ENCODE results near the gene LIMS2. TPM values are rescaled to one million over a fixed set of nuclear protein-coding genes. Genes with fewer than 3 reads are reported as not detected.

LIMS2 gene
- polyA plus RNA-seq, 3 donors, result 16.4 to 16.5 (median 16.4) TPM

DNA sequence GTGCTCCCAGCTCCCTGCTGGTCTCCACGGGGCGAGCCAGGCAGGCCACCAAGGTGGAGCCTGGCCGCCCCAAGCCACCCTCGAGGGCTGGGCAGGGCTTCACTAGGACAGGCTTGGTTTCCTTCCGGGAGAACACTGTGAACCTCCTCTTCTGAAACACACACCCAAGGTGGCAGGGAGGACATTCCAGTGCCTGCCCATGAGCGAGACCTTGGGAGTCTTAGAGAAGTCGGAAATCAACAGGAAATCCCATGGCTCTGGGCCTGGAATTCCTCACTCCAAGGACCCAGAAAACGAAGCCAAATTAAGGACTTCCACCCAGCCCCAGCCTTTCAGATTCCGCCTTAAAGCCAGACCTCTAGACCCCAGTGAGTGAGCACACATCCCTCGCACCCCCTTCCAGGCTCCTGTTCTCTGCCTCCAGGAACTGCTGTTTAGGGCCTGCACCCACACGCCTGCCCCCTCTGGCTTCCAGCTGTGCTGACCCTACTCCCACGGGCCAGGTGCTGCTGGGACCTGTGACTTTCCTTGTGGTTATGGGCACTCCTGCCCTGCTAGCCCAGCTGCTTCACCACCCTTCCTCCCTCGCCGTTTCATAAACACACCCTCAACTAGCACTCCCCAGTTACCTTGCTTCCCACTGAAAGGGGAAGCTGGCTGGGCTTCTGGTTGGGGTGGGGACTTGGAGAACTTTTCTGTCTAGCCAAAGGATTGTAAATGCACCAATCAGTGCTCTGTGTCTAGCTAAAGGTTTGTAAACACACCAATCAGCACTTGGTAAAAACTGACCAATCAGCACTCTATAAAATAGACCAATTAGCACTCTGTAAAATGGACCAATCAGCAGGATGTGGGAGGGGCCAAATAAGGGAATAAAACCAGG is 15.7 kb downstream of the LIMS2 start:
- DNase-seq (ENCODE audit: low read depth in 3 of 3, low spot score in 2 of 3), result no peak

DNA sequence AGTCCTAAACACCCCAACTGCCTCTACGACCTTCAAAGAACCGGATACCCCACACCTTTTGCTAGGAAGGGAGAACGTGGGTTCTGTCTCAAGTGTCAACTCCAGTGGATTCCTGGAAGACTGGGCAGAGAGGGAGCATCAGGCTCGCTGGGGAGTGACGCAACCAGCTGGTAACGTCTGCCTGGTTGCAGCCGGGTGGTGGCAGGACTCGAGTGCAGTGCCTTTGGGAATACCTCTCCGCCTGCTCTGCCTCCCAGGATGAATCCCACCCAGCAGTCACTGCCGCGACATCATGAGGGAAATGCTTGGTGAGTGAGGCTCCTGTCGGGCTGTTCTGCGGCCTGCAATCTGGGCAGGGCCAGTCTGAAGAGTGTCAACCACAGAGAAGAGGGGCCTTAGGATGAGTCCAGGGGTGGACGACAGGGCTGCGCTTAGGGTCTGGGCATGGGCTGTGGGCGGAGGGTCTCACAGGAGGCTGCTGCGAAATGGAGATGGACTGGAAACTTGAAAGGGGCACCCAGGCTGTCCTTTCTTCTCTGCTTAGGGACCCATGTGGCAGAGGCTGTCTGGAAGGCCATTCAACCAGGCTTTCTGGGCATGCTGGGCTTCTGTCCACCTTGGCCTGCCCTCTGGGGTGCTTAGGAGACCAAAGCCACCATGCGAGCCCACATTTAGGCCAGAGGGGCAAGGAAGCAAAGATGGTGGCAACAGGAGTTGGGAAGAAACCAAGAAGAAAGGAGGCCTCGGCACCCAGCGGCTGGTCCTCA is 16.5 kb downstream of the LIMS2 start:
- DNase-seq (ENCODE audit: low read depth in 3 of 3, low spot score in 2 of 3), result no peak

DNA sequence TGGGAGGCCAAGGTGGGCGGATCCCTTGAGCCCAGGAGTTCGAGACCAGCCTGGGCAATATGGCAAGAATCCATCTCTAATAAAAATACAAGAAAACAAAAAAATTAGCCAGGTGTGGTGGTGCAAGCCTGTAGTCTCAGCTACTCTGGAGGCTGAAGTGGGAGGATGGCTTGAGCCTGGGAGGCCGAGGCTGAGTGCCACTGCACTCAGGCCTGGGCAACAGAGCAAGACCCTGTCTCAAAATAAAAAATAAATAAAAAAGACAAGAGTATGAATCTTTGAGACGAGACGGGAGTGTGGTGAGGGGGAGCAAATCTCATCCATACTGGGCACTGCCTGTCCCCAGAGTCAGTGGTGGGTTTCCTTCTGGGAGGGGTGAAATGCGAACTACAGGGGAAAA is 17.2 kb downstream of the LIMS2 start:
- DNase-seq (ENCODE audit: low read depth in 3 of 3, low spot score in 2 of 3), result no peak

DNA sequence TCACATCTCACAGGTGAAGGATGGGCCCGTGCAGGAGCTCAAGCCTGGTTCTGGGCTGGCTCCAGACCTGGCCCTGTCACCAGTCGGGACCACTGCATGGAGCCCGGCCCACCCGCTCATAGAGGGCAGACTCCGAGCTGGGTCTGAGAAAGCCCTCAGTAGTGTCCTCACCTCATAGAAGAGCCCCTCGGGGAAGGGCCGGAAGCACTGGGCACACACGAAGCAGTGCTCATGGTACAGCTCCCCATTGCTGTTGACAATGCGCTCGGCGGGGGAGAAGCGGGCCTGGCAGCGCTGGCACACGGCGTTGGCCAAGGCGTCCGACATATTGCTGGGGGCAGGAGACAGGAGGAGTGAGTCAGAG is 18.1 kb downstream of the LIMS2 start:
- DNase-seq (ENCODE audit: low read depth in 3 of 3, low spot score in 2 of 3), result no peak

DNA sequence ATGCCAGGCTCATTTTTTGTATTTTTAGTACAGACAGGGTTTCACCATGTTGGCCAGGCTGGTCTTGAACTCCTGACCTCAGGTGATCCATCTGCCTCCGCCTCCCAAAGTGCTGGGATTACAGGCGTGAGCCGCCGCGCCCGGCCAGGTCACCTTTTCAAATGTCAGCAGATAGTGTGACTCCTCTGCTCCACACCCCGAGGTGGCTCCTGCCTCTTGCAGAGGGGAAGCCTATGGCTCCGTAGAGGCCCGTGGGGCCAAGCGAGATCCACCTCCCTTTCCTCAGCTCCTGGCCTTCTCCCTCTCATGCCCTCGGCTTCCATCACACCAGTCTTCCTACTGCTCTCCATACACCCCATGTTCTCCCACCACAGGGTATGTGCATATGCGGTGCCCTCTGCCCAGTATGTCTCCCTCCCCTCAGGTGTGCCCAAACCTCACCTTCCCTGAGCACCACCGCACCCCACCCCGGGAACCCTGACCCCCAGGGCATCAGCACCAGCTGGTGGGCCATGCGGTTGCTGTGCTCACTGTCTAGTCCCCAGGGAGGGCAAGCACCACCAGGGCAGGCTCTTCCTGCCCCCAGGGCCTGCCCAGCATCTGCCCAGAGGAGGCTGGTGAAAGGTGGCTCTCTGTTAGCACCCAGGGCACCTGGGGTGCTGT is 18.6 kb downstream of the LIMS2 start:
- no peak for DNase-seq (ENCODE audit: low read depth in 3 of 3, low spot score in 2 of 3)

DNA sequence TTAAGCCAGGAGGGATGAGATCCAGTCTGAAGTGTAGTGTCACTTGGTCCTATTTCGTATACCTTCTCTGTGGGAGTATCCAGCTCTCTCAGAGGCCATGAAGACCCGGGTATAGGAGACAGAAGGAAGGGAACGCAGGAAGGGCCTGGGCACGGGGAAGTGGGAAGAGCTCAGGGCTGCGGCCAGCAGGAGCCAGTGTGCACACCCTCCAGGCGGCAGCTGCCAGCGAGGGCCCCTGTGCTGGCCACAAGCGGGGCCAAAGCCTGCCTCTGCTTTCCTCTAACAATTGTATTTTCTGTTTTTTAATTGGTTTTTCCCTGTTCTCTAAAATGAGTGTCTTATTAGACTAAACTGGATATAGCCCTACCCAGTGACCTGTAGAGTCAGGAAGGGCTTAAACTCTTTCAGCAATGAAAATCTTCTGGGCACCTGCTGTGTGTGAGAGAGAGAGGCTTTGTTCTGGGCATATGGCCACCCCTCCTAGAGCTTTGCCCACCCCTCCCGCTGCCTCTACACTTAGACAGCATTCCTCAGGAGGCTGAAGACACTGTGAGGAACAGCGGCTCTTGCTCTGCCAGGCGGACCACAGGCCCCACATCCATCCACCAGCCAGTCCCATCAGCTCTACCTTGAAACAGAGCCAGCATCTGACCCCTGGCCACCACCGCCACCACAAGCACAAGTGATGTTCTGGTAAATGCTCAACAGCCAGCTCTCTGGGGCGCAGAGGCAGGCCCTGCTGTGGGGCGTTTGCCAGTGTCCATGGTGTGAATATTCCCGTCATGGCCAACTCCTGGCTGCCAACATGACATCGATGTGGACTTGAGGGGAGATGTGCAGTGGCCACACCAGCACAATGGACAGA is 19.9 kb downstream of the LIMS2 start:
- DNase-seq (ENCODE audit: low read depth in 3 of 3, low spot score in 2 of 3), result no peak

DNA sequence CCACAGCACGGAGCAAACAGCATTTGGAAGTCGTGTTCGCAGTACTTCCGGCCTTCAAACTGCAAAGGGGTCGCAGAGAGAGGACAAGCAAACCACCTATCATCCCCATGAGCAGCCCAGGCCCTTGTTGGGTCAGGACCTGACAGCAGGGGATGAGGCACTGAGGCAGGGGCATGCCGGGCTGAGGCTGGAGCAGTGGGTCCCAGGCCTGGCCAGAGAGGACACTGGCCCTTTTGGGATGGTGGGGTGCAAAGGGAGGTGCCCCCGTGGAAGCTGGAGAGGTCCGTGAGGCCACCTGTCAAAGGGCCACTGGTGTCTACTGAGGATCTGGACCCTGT is 20.5 kb downstream of the LIMS2 start:
- DNase-seq (ENCODE audit: low read depth in 3 of 3, low spot score in 2 of 3), result no peak

DNA sequence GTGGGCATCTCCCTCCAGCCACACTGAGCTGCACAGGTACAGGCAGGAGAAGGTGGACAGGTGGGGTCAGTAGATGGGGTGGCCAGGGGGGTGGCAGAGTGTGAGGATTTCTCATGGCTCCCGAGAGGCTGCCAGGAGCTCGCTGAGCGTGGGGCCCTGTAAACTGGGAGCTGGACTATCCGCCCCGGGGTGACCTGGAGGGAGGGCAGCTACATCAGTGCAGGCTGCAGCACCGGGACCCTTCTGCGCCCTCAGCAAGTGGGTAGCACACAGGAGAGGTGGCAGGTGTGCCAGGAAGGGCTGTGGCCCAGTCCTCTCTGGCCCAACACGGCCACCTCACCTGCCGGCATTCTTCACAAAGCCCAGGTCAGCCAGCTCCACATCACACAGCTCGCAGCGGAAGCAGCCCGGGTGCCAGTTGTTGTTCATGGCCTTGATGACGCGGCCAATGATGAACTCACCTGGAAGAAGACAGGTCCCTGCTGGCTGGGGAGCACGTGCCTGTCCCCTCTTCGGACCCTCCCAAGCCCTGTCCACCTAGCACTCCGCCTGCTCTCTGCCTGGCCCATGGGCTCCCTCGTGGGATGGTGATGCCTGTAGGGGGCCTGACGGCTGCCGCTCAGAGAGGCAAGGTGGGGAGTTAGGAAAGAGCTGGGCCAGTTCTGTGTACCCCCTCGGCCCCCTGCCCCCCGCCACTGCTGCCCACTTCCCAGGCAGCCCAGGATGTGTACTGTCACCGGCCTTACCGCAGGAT is 21.1 kb downstream of the LIMS2 start:
- no peak for DNase-seq (ENCODE audit: low read depth in 3 of 3, low spot score in 2 of 3)

DNA sequence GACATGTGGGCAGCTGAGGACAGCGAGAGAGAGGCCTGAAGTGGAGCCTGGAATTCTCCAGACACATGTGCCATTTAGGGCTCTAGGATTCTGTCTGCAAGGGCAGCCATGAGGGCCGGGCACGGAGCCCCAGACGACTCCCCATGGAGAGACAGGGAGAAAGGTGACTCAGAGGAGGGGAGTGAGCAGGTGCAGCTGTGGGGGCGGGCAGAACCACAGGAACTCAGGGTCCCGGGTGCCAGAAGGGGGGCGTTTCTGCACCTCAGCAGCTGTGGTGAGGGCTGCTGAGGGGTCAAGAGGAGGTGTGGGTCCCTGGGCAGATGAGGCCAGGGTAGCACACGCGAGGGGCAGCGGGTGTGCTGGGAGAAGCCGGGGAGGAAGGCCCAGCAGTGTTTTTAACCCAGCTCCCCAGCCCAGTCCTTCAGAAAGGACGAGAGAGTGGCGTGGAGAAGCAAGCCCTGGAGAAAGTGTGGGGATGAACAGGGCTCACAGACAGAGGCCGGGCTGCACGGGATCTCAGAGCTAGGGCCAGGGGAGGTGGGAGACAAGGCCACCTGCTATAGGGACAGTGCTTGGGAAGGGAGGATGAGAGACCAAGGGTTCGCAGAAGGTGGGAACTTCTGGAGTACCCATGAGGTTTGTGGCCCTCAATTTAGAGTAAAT is 21.8 kb downstream of the LIMS2 start:
- no peak for DNase-seq (ENCODE audit: low read depth in 3 of 3, low spot score in 2 of 3)

DNA sequence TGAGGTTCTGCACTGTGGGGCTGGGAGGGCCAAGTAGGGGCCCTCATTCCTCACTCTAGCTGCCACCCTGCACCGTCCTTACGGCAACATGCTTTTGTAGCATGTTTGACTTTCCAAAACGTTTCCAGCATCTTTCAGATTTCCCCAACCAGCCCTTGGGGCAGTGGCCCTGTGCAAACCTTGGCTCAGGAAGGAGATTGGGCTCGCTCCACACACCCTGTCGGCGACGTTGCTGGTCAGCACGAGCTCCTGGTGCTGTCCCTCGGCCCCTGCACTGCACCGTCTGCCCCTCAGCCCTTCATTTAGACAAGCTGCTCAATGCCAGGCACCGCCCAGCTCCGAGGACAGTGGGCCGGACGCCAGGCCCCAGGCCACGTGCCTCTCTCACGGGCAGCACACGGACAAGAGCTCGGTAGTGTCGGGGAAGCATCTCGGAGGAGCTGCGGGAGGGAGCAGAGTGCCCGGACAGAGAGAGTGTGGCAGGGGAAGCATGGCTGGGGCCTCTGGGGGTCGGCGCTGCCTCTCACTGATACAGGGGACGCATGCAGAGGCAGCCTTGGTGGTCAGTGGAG is 22.5 kb downstream of the LIMS2 start:
- no peak for DNase-seq (ENCODE audit: low read depth in 3 of 3, low spot score in 2 of 3)

DNA sequence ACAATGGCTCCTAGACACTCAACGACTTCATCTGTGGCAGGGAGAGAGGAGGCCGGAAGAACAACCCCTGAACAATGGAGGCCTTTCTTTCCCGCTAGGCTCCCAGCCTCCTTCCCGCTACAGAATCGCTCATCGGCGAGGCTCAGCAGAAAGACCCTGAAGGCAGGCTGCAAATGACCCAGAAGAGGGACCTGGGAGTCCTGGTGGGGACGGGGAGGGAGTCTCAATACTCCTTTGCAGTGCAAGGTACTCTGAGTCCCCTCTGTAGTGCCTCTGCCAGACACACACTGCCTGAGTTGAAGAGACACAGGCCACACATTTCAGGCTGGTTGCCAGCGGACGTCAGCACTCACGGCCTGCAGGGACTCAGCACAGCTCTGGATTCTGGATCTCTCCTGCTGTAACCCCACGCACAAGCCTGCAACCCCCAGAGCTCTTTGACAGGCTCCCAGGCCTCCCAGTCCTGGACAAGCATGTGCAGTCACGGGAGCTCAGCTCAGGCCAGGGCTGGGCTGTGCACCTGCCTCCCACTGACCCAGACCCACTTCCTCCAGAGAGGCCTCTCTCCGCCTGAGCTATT is 23.3 kb downstream of the LIMS2 start:
- DNase-seq (ENCODE audit: low read depth in 3 of 3, low spot score in 2 of 3), result no peak

DNA sequence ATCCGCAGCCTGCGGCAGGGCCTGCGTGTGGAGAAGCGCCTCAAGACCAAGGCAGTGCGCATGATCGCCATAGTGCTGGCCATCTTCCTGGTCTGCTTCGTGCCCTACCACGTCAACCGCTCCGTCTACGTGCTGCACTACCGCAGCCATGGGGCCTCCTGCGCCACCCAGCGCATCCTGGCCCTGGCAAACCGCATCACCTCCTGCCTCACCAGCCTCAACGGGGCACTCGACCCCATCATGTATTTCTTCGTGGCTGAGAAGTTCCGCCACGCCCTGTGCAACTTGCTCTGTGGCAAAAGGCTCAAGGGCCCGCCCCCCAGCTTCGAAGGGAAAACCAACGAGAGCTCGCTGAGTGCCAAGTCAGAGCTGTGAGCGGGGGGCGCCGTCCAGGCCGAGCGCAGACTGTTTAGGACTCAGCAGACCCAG is 23.9 kb downstream of the LIMS2 start:
- no peak for DNase-seq (ENCODE audit: low read depth in 3 of 3, low spot score in 2 of 3)

DNA sequence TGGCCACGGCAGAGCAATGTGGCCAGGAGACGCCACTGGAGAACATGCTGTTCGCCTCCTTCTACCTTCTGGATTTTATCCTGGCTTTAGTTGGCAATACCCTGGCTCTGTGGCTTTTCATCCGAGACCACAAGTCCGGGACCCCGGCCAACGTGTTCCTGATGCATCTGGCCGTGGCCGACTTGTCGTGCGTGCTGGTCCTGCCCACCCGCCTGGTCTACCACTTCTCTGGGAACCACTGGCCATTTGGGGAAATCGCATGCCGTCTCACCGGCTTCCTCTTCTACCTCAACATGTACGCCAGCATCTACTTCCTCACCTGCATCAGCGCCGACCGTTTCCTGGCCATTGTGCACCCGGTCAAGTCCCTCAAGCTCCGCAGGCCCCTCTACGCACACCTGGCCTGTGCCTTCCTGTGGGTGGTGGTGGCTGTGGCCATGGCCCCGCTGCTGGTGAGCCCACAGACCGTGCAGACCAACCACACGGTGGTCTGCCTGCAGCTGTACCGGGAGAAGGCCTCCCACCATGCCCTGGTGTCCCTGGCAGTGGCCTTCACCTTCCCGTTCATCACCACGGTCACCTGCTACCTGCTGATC is 24.4 kb downstream of the LIMS2 start:
- DNase-seq (ENCODE audit: low read depth in 3 of 3, low spot score in 2 of 3), result no peak

DNA sequence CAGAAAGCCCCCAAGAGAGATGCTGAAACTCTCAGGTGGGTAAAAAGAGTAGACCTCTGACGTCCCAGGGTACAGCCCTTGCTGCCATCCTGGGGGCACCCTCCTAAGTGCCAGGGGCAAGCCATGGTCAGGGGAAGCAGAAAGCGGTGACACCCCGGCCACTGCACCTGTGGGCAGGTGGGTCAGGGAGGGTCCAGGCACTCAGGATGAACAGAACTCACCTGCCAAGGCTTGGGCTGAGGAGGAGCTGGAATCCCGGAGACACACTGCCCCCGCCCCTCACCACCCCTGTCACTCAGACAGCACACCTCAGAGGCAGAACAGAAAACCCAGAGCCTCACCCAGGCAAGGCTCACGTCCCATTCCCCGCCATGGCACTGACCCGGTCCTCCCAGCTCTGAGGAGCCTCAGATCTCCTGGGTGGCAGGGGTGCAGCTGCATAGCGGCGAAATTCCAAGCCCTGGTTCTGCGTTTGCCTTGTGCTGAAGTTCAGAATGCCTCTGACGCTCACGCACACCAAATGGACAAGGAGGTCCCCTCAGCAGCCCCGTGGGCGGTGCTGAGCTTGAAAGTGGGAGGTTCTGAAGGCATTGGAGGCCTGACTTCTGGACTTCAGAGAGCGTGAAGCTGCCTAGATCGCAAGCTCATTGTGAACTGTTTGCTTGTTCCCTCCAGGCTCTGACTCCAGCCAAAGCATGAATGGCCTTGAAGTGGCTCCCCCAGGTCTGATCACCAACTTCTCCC is 25.1 kb downstream of the LIMS2 start:
- DNase-seq (ENCODE audit: low read depth in 3 of 3, low spot score in 2 of 3), result no peak

DNA sequence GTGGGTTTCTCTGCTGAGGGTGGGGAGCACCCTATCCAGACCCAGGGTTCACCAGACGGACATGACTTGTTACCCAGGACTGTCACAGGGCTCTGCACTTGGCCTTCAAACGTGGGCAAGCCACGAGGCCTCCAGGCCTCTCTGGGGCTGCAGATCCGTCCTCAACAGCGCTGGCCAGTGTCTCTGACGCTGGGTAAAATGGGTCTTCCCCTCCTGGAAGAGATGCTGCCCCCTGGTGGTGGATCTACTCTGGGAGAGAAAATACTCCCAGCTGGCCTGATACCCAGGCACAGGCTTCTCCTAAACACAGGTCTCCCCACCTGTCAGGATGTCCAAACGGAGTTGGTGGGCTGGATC is 25.7 kb downstream of the LIMS2 start:
- DNase-seq (ENCODE audit: low read depth in 3 of 3, low spot score in 2 of 3), result peak in 2 of 3 donors; percentile 61 to 63

DNA sequence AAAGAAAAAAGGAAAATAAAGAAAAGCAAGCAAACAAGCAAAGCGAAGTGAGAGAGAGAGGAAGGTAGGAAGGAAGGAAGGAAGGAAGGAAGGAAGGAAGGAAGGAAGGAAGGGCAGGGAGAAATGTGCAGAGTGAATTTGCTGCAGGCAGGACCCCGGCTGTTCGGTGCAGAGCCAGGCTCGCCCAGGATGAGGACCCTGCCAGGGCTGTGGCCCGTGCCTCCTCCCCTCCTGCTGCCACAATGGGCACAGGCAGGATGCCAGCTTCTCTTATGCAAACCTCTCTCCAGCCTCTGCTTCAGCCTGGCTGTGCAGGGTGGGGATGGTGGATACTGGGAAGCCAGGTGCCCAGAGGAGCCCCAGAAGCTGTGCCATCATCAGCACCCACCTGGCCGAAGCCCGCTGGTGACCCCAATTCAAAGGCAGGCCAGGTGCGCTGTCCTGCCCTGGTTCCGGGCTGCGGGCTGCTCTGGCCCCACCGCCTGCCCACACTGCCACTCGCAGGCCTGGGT is 26.2 kb downstream of the LIMS2 start:
- no peak for DNase-seq (ENCODE audit: low read depth in 3 of 3, low spot score in 2 of 3)

DNA sequence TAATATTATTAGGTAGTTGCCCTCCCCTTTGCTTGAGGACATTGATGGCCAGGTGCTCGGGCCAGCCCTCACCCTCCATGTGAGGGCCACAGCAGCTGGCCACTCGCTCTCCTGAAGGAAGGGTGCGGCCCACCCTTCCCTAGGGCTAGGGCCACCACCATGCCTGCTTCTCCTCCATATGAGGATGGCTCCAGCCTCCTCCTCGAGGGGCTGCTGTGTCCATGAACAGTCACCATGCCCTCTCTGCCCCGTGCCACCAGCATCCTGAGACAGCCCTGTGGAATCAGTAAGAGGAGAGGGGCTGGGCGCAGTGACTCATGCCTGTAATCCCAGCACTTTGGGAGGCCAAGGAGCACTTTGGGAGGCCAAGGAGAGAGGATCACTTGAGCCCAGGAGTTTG is 27.0 kb downstream of the LIMS2 start:
- no peak for DNase-seq (ENCODE audit: low read depth in 3 of 3, low spot score in 2 of 3)
